Measurements from ENCODE around the gene FAM170B.

- TF ChIP-seq CTCF (IDR thresholded peaks at IDR 0.05; ENCODE audit: low read depth, low read length) (no peak), EZH2phosphoT487 (IDR thresholded peaks at IDR 0.05; ENCODE audit: low read depth) (no peak)
Observed at GRCh38 chr10:49134327-49134726, 506 bp upstream of the FAM170B start.
